ENCODE data around the gene IYD.

Gene IYD

DNA sequence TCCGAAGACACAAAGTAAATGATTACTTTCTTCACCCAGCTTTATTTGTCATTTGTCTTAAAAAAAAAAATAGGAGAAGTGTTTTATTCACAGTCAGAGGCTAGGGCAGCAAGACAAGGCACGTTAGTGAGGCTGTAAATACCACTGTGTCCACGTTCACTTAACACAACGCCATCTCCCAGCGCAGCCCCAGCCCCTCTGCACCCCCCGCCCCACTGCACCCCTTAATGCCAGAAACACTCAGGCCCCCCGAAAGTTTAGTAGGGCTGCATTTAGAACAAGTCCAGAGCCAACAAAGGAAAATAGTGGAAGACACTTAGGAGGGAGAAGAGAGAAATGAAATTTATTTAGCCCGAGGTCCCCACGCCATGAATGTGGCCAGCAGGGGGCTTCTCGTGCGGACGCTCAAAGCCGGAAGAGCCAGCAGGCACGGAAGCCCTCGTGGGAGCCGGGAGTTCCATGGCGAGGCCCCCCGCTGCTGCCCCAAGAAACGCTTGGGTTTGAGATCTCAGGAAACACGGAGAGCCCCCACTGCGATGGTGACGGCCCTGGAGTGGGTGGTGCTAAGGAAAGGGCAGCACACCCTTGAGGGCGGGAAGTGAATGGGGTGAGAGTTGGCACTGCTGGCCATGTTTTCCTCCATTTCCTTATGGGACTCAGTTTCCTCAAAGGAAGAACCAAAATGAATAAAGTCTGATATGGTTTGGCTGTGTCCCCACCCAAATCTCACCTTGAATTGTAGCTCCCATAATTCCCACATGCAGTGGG, 50.2 kb downstream of the IYD start (continued):
- TF ChIP-seq ZNF202 (tag by site-specific recombination; IDR thresholded peaks at IDR 0.05; ENCODE audit: borderline replicate concordance) (no peak), ZNF610 (tag by site-specific recombination; IDR thresholded peaks at IDR 0.05; ENCODE audit: borderline replicate concordance) (peak; percentile 53; the same call in 1 of the 2 replicates), ZIC2 (tag by site-specific recombination; IDR thresholded peaks at IDR 0.05) (peak; percentile 95), EGR2 (tag by site-specific recombination; IDR thresholded peaks at IDR 0.05; ENCODE audit: low read depth) (0 out of 2 replicates have a peak, but pooled peaks have one; percentile 17), SP3 (tag by site-specific recombination; IDR thresholded peaks at IDR 0.05) (0 out of 2 replicates have a peak, but pooled peaks have one; percentile 39), GLIS2 (tag by site-specific recombination; IDR thresholded peaks at IDR 0.05) (peak; percentile 93), ZNF549 (tag by site-specific recombination; IDR thresholded peaks at IDR 0.05) (no peak), PRDM1 (tag by site-specific recombination; IDR thresholded peaks at IDR 0.05) (peak; percentile 40; the same call in 1 of the 2 replicates), ZNF23 (tag by site-specific recombination; IDR thresholded peaks at IDR 0.05; ENCODE audit: borderline replicate concordance) (no peak), ZNF398 (tag by site-specific recombination; IDR thresholded peaks at IDR 0.05) (no peak), ZNF660 (tag by site-specific recombination; IDR thresholded peaks at IDR 0.05) (peak; percentile 29; the same call in 1 of the 2 replicates), ZNF548 (tag by site-specific recombination; IDR thresholded peaks at IDR 0.05) (no peak), ZBTB7A (tag by site-specific recombination; IDR thresholded peaks at IDR 0.05; ENCODE audit: low read depth) (no peak), OSR2 (tag by site-specific recombination; IDR thresholded peaks at IDR 0.05) (peak; percentile 64), ZNF426 (tag by site-specific recombination; IDR thresholded peaks at IDR 0.05) (no peak), ZNF214 (tag by site-specific recombination; IDR thresholded peaks at IDR 0.05; ENCODE audit: borderline replicate concordance) (0 out of 2 replicates have a peak, but pooled peaks have one; percentile 15), ZNF24 (tag by site-specific recombination; IDR thresholded peaks at IDR 0.05) (no peak), SALL2 (tag by site-specific recombination; IDR thresholded peaks at IDR 0.05; ENCODE audit: borderline replicate concordance) (no peak), ZNF18 (tag by site-specific recombination; IDR thresholded peaks at IDR 0.05) (peak; percentile 51; the same call in 1 of the 2 replicates), ZNF76 (tag by site-specific recombination; IDR thresholded peaks at IDR 0.05; ENCODE audit: borderline replicate concordance, low read depth) (no peak), TCF7L2 (IDR thresholded peaks at IDR 0.05; ENCODE audit: borderline replicate concordance, low read depth, low read length) (no peak), ZNF501 (tag by site-specific recombination; IDR thresholded peaks at IDR 0.05) (no peak), ZNF324 (tag by site-specific recombination; IDR thresholded peaks at IDR 0.05) (no peak), REPIN1 (tag by site-specific recombination; IDR thresholded peaks at IDR 0.05; ENCODE audit: low read depth) (no peak), ZNF292 (tag by site-specific recombination; IDR thresholded peaks at IDR 0.05; ENCODE audit: borderline replicate concordance, low read depth) (no peak), ZNF654 (tag by site-specific recombination; IDR thresholded peaks at IDR 0.05; ENCODE audit: low read depth) (peak; percentile 32), ZSCAN23 (tag by site-specific recombination; IDR thresholded peaks at IDR 0.05) (no peak)
- TF ChIP-seq, protein P1, sequence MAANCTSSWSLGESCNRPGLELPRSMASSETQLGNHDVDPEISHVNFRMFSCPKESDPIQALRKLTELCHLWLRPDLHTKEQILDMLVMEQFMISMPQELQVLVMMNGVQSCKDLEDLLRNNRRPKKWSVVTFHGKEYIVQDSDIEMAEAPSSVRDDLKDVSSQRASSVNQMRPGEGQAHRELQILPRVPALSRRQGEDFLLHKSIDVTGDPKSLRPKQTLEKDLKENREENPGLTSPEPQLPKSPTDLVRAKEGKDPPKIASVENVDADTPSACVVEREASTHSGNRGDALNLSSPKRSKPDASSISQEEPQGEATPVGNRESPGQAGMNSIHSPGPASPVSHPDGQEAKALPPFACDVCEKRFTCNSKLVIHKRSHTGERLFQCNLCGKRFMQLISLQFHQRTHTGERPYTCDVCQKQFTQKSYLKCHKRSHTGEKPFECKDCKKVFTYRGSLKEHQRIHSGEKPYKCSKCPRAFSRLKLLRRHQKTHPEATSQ (tag by site-specific recombination; IDR thresholded peaks at IDR 0.05) = no peak
- TF ChIP-seq, protein P2, sequence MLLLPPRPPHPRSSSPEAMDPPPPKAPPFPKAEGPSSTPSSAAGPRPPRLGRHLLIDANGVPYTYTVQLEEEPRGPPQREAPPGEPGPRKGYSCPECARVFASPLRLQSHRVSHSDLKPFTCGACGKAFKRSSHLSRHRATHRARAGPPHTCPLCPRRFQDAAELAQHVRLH (tag by site-specific recombination; IDR thresholded peaks at IDR 0.05) = no peak
- TF ChIP-seq, protein P3, sequence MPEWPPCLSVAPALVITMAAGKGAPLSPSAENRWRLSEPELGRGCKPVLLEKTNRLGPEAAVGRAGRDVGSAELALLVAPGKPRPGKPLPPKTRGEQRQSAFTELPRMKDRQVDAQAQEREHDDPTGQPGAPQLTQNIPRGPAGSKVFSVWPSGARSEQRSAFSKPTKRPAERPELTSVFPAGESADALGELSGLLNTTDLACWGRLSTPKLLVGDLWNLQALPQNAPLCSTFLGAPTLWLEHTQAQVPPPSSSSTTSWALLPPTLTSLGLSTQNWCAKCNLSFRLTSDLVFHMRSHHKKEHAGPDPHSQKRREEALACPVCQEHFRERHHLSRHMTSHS (tag by site-specific recombination; IDR thresholded peaks at IDR 0.05) = no peak
- TF ChIP-seq, protein P4, sequence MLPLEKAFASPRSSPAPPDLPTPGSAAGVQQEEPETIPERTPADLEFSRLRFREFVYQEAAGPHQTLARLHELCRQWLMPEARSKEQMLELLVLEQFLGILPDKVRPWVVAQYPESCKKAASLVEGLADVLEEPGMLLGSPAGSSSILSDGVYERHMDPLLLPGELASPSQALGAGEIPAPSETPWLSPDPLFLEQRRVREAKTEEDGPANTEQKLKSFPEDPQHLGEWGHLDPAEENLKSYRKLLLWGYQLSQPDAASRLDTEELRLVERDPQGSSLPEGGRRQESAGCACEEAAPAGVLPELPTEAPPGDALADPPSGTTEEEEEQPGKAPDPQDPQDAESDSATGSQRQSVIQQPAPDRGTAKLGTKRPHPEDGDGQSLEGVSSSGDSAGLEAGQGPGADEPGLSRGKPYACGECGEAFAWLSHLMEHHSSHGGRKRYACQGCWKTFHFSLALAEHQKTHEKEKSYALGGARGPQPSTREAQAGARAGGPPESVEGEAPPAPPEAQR (tag by site-specific recombination; IDR thresholded peaks at IDR 0.05) = no peak

All from HEK293 (cell line).